H1 (cell line): ENCODE results near the gene ELOF1. TPM values are rescaled to one million over a fixed set of nuclear protein-coding genes. Genes with fewer than 3 reads are reported as not detected.

Experiments
- JUND ChIP-seq: IDR thresholded peaks from 2 replicates; pipeline ENCODE4 v1.6.1; 2011; ENCODE audit warnings: mild to moderate bottlenecking, improper control_type of control experiment, low read length
- polyA plus RNA-seq, 7 experiments: library from polyadenylated mRNA; depleted of rRNA in 3 of 7; stranded (reverse) in 5 of 7; unstranded in 2 of 7; fragments of >200 nt in 5 of 7; fragments of 200-250 nt in 2 of 7; gene quantifications; 1 replicate in 5 of 7; 2 replicates in 1 of 7; 4 replicates in 1 of 7; pipeline versions ENCODE4 v1.2.1 to v1.2.3, GENCODE V29; 2011 to 2013; ENCODE audit warnings: missing spikeins in 2 of 7, mixed read lengths in 2 of 7
- total RNA-seq: library from RNA; stranded (reverse); fragmentation: NEBNext Ultra II Directional; extraction: Animal tissue kit (Norgen Biotek cat#: 25700); gene quantifications from 2 replicates; pipeline ENCODE4 v1.2.1, GENCODE V29; 2021

The ELOF1 gene
- total and polyA plus RNA-seq, 2 of the 8 experiments (the other 6 are each of a cell fraction or from before 2014, with no cell fraction given): 84.2 to 101 TPM

DNA sequence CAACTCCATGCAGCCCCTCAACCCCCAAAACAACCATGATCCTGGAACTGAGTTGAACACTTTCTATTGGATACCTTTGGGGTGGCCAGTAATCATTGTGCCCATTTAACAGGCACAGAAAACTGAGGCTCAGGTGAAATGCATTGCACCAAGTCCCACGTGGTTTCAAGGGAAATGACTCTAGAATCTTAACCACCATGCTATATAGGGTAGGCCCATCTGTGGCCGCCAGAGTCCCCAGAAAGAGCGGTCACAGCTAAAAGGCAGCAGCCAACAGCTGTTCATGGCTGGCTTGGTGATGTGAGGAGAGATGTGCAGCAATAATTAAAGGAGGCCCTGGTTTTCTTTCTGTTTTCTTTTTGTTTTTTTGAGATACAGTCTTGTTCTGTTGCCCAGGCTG is 17.8 kb downstream of the ELOF1 start (continued):
- TF ChIP-seq JUND: no peak
